Measurements from ENCODE around the gene UBE4B. TPM values are rescaled to one million over a fixed set of nuclear protein-coding genes. Genes with fewer than 3 reads are reported as not detected.

The UBE4B gene
- 10 to 100 TPM; 62.7 to 73.3 TPM for total RNA-seq
- polyA plus RNA-seq (2013, experiment 1 of 2), result 45.2 TPM
- polyA plus RNA-seq (2013, experiment 2 of 2), result 41.2 TPM
- long read RNA-seq, experiment 1, partial matches to known transcripts, result 15 of 37 reads
- long read RNA-seq, experiment 1, other reads (novel, unspliced or antisense), result 22 of 37 reads
- long read RNA-seq, experiment 2, full-length matches to known transcripts, result 42 of 69 reads
- long read RNA-seq, experiment 2, partial matches to known transcripts, result 19 of 69 reads
- long read RNA-seq, experiment 2, other reads (novel, unspliced or antisense), result 8 of 69 reads
- long read RNA-seq, experiment 3, full-length matches to known transcripts, result 64 of 111 reads
- long read RNA-seq, experiment 3, partial matches to known transcripts, result 37 of 111 reads
- long read RNA-seq, experiment 3, other reads (novel, unspliced or antisense), result 10 of 111 reads
- long read RNA-seq, experiment 4, partial matches to known transcripts, result 0 of 1 reads
- long read RNA-seq, experiment 4, other reads (novel, unspliced or antisense), result 1 of 1 reads

DNA sequence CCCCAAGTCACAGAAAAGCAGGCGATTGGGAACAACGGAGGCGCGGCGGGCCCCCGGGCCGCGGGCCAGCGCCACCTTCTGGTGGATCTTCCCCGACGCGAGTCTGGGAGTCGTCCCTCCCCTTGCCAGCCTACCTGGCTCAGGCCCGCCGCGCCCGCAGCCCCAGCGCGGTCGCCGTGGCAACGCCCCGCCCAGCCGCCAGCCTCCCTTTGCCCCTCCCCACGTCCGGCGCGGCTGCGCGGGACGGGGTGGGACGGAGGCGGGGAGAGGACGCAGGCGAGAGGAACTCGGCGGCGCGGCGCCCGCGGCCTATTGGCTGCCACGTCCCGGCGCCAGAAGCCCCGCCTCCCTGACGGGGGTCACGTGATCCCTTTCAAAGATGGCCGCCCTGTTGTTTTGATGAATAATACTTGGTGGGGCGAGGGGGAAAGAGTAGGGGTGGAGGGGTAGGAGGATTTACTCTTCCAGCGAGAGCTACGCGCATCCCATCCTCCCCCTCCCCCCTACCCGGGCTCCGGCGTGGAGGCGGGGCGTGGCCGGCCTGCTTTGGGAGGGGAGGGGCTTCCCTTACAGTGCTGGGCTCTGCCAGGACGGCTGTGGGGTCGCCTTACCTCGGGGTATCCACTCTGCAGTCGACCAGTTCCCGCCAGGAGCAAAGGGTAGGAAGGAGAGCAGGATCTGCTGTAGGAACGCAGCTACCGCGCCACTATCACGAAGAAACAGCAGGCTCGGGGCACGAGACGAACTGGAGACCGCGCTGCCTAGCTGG, at the start of gene UBE4B:
Gene UBE4B (plus strand): TSS at position 369 of the 769 bp plus-strand sequence. CDS start 713 bp downstream, outside the sequence.
- Mint-ChIP-seq H3K4me3 (peak within 1 kb of the TSS; percentile 98), H3K27ac (peak within 1 kb of the TSS; percentile 100), H3K27me3 (ENCODE audit: insufficient read depth) (no peaks in the 10 kb centered on the region), H3K4me1 (peaks cover 16% of the 10 kb centered on the region), H3K36me3 (ENCODE audit: low read depth) (peaks cover 20% of the 10 kb centered on the region), H3K9me3 (peaks cover 10% of the 10 kb centered on the region)
- Histone ChIP-seq H3K36me3 (ENCODE audit: control insufficient read depth, insufficient read depth, low read length) (peaks cover 16% of the 10 kb centered on the region), H3K27me3 (ENCODE audit: control insufficient read depth, insufficient read depth, low read length, poor library complexity, severe bottlenecking) (no peaks in the 10 kb centered on the region), H3K4me3 (ENCODE audit: low read length) (peak within 1 kb of the TSS; percentile 86), H3K9ac (ENCODE audit: extremely low read depth, low read length, poor library complexity, severe bottlenecking) (peak within 1 kb of the TSS; percentile 89), H3K4me1 (ENCODE audit: control insufficient read depth, insufficient read depth, low read length) (no peaks in the 10 kb centered on the region), H3K9me3 (ENCODE audit: control insufficient read depth, low read length) (no peaks in the 10 kb centered on the region), H3K27ac (ENCODE audit: low read depth, low read length) (peak within 1 kb of the TSS; percentile 92)
- DNase-seq, result peak; percentile 100
- 0% methylated on average over 15 to 69 of the region's 73 CpGs for WGBS, 2 experiments (ENCODE audit: insufficient coverage in 1 of 2, insufficient read length in 1 of 2)
- peak; percentile 98 for TF ChIP-seq CTCF (conservative IDR thresholded peaks at IDR 0.05)

DNA sequence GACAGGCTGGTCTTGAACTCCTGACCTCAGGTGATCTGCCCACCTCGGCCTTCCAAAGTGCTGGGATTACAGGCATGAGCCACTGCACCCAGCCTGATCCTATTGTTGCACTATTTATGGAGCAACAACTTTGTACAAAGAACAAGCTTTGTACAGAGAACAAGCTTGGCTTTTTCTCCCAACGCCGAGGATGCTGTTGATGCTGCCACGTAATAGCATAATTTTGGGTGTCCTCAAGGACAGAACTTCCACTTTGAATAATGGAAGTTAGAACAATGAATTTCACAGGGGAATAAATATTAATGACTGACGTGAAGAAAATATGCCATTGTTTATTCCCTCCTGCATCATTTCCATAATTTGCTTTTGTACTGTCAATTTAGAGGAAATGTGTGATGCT, 48.5 kb upstream of the UBE4B start:
- Histone ChIP-seq H3K27me3 (ENCODE audit: control insufficient read depth, insufficient read depth, low read length, poor library complexity, severe bottlenecking) (no peaks in the 10 kb centered on the region), H3K9ac (ENCODE audit: extremely low read depth, low read length, poor library complexity, severe bottlenecking) (no peak overlapping the region), H3K36me3 (ENCODE audit: control insufficient read depth, insufficient read depth, low read length) (peaks cover 6% of the 10 kb centered on the region), H3K4me3 (ENCODE audit: low read length) (no peak overlapping the region), H3K9me3 (ENCODE audit: control insufficient read depth, low read length) (no peaks in the 10 kb centered on the region), H3K27ac (ENCODE audit: low read depth, low read length) (no peak overlapping the region), H3K4me1 (ENCODE audit: control insufficient read depth, insufficient read depth, low read length) (no peaks in the 10 kb centered on the region)
- no peak for DNase-seq
- Mint-ChIP-seq H3K9me3 (no peaks in the 10 kb centered on the region), H3K4me3 (no peak overlapping the region), H3K4me1 (peaks cover 3% of the 10 kb centered on the region), H3K27ac (no peak overlapping the region), H3K36me3 (ENCODE audit: low read depth) (peaks cover 19% of the 10 kb centered on the region), H3K27me3 (ENCODE audit: insufficient read depth) (no peaks in the 10 kb centered on the region)
- TF ChIP-seq CTCF (conservative IDR thresholded peaks at IDR 0.05), result no peak
- WGBS, 2 experiments (ENCODE audit: insufficient coverage in 1 of 2, insufficient read length in 1 of 2), result 93 to 95% methylated on average over 4 to 5 of the region's 5 CpGs

DNA sequence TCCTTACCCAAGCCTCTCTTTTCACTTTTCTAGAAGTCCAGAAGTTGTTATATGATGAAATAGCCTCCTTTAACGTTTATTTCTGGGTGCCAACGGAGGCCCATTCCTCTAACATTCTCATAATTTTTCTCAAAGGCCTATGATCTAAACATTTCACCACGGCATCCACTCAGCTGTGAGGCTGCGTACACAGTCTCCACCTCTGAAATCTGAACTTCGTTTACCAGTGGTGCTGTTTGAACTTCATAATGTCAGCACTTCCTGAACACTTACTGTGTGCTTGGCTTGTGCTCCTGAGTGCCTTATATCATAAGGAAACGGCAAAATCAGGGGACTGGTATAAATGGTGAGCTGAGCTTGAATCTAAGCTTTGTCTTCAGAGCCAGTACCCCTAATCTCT, 47.8 kb upstream of the UBE4B start:
- Histone ChIP-seq H3K27me3 (ENCODE audit: control insufficient read depth, insufficient read depth, low read length, poor library complexity, severe bottlenecking) (no peaks in the 10 kb centered on the region), H3K9me3 (ENCODE audit: control insufficient read depth, low read length) (no peaks in the 10 kb centered on the region)

More for the DNA sequence above, 47.8 kb upstream of the UBE4B start:
- no peak overlapping the region for H3K4me3 Mint-ChIP-seq
- peaks cover 3% of the 10 kb centered on the region for H3K4me1 Mint-ChIP-seq
- Histone ChIP-seq H3K4me1 (ENCODE audit: control insufficient read depth, insufficient read depth, low read length) (no peaks in the 10 kb centered on the region), H3K27ac (ENCODE audit: low read depth, low read length) (no peak overlapping the region), H3K4me3 (ENCODE audit: low read length) (no peak overlapping the region), H3K36me3 (ENCODE audit: control insufficient read depth, insufficient read depth, low read length) (peaks cover 6% of the 10 kb centered on the region), H3K9ac (ENCODE audit: extremely low read depth, low read length, poor library complexity, severe bottlenecking) (no peak overlapping the region)
- 73 to 97% methylated on average over 4 to 6 of the region's 6 CpGs for WGBS, 2 experiments (ENCODE audit: insufficient coverage in 1 of 2, insufficient read length in 1 of 2)
- no peak overlapping the region for H3K27ac Mint-ChIP-seq
- TF ChIP-seq CTCF (conservative IDR thresholded peaks at IDR 0.05), result no peak
- H3K27me3 Mint-ChIP-seq (ENCODE audit: insufficient read depth), result no peaks in the 10 kb centered on the region
- no peaks in the 10 kb centered on the region for H3K9me3 Mint-ChIP-seq
- H3K36me3 Mint-ChIP-seq (ENCODE audit: low read depth), result peaks cover 19% of the 10 kb centered on the region
- no peak for DNase-seq
